ENCODE results near the gene CEP126. TPM values are rescaled to one million over a fixed set of nuclear protein-coding genes. Genes with fewer than 3 reads are reported as not detected.

The CEP126 gene
- total RNA-seq, 6 donors from 2014 or later = 2.0 to 33.4 (median 8.0) TPM

DNA sequence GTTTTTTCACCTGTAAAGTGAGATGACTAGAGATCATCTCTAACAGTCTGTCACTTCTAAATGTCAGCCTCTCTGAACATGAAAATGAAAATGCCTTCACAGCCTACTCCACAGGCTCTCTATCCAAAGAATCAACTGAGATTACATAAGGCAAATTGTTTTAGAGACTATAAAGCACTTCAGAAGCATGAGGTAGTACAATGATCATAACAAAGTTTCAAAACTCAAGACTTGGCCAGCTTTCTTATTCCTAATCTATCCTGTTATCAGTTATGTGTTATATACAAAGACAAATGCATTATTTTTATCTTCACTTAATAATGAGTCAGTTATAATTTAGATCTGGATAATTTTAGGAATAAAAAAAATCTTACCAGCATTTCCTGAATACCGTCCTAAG, 20.3 kb upstream of the CEP126 start:
- DNase-seq = no peak
- H3K9me3 ChIP-seq = no peaks in the 10 kb centered on the region
- no peaks in the 10 kb centered on the region for H3K36me3 ChIP-seq
- H3K4me3 ChIP-seq = no peak overlapping the region
- WGBS, 2 donors = 53 to 56% methylated on average over 1 of the region's 1 CpG
- H3K27me3 ChIP-seq = no peaks in the 10 kb centered on the region
- ATAC-seq (ENCODE audit: low FRiP score in 2 of 2) = no peak
- H3K4me1 ChIP-seq = no peaks in the 10 kb centered on the region
- TF ChIP-seq POLR2AphosphoS5 (IDR thresholded peaks at IDR 0.05) = no peak
- TF ChIP-seq, protein P1, sequence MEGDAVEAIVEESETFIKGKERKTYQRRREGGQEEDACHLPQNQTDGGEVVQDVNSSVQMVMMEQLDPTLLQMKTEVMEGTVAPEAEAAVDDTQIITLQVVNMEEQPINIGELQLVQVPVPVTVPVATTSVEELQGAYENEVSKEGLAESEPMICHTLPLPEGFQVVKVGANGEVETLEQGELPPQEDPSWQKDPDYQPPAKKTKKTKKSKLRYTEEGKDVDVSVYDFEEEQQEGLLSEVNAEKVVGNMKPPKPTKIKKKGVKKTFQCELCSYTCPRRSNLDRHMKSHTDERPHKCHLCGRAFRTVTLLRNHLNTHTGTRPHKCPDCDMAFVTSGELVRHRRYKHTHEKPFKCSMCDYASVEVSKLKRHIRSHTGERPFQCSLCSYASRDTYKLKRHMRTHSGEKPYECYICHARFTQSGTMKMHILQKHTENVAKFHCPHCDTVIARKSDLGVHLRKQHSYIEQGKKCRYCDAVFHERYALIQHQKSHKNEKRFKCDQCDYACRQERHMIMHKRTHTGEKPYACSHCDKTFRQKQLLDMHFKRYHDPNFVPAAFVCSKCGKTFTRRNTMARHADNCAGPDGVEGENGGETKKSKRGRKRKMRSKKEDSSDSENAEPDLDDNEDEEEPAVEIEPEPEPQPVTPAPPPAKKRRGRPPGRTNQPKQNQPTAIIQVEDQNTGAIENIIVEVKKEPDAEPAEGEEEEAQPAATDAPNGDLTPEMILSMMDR (IDR thresholded peaks at IDR 0.05) = no peak
- TF ChIP-seq EP300 (IDR thresholded peaks at IDR 0.05) = no peak
- no peak for TF ChIP-seq POLR2A (IDR thresholded peaks at IDR 0.05)
- no peak overlapping the region for H3K27ac ChIP-seq

DNA sequence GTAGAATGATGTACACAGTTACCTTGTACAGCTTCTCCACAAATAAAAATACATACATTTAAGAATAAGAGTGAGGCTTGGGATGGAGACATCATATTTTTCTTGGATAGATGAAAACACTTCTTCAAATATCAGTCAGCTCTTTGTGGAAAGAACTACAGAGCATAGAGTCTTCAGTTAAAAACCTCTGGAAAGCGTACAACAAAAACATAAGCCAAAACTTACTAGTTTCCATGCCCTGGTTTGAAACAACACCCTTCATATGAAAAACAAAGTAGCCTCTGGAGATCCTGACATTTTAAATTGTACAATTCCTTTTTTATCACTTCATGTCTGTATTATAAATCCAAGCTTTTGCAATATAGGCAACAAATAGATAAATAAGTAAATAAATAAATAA, 7.0 kb upstream of the CEP126 start:
- no peak overlapping the region for H3K27ac ChIP-seq
- 94% methylated on average over 1 of the region's 1 CpG for WGBS, 2 donors
- DNase-seq (no peak), ATAC-seq (ENCODE audit: low FRiP score in 2 of 2) (no peak)
- no peaks in the 10 kb centered on the region for H3K36me3 ChIP-seq
- TF ChIP-seq POLR2A (IDR thresholded peaks at IDR 0.05) = no peak
- TF ChIP-seq POLR2AphosphoS5 (IDR thresholded peaks at IDR 0.05) = no peak
- TF ChIP-seq, protein P1 (IDR thresholded peaks at IDR 0.05) = no peak
- no peak for TF ChIP-seq EP300 (IDR thresholded peaks at IDR 0.05)
- H3K4me1 ChIP-seq = no peaks in the 10 kb centered on the region
- H3K27me3 ChIP-seq = no peaks in the 10 kb centered on the region
- no peaks in the 10 kb centered on the region for H3K9me3 ChIP-seq
- H3K4me3 ChIP-seq = no peak overlapping the region

DNA sequence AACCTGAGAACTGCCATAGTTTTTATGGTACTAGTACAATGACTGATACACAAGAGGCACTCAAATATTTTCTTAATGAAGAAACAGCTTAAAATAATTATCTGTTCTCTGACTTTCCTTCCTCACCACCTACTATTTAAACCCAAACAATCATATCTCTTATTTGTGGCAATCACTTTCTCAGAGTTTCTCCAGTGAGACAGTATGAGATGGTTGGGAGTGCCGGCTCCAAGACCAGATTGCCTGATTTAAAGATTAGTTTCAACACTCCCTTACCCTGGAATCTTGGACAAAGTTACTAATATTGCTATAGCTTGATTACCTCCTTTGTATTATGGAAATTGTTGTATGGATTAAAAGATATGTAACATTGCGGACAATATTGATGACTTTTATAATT, 5.7 kb upstream of the CEP126 start:
- H3K27ac ChIP-seq = no peak overlapping the region
- TF ChIP-seq, protein P1 (IDR thresholded peaks at IDR 0.05) = no peak
- no peak for TF ChIP-seq EP300 (IDR thresholded peaks at IDR 0.05)
- no peak for TF ChIP-seq POLR2A (IDR thresholded peaks at IDR 0.05)
- no peaks in the 10 kb centered on the region for H3K9me3 ChIP-seq
- no peaks in the 10 kb centered on the region for H3K27me3 ChIP-seq
- H3K4me3 ChIP-seq = no peak overlapping the region
- H3K4me1 ChIP-seq = peaks cover 0 to 2% (median under 1%) of the 10 kb centered on the region in 4 donors
- 86 to 90% methylated on average over 2 of the region's 2 CpGs for WGBS, 2 donors
- no peaks in the 10 kb centered on the region for H3K36me3 ChIP-seq
- ATAC-seq (ENCODE audit: low FRiP score in 2 of 2) = no peak
- no peak for DNase-seq

DNA sequence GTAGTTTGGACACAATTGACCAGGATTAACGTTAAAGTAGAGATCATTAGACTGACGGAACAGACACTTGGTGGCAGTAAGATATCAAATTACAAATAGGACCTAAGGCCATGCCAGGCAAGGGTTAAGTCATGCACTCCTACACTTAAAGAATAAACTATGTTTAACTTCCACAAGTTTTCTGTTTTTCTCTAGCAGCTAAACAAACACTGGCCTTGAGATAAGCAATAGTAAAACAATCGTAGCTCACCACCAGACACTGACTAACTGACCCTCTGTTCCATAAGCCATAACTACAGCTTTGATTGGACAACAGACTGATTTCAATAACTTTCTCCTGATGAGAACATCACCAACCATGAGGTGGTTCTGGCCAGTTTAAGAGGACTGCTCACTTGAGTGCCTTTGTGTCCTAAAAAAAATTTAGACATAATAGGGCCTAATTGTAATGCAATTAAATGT, 2.0 kb upstream of the CEP126 start:
- ATAC-seq (ENCODE audit: low FRiP score in 2 of 2) = no peak
- Histone ChIP-seq H3K4me1 (peaks cover 0 to 13% (median 6%) of the 10 kb centered on the region in 4 donors), H3K27ac (no peak overlapping the region), H3K4me3 (no peak overlapping the region), H3K9me3 (no peaks in the 10 kb centered on the region), H3K36me3 (no peaks in the 10 kb centered on the region), H3K27me3 (no peaks in the 10 kb centered on the region)
- 40 to 43% methylated on average over 3 of the region's 3 CpGs for WGBS, 2 donors
- DNase-seq = no peak
- TF ChIP-seq POLR2A (IDR thresholded peaks at IDR 0.05) (no peak), POLR2AphosphoS5 (IDR thresholded peaks at IDR 0.05) (no peak), EP300 (IDR thresholded peaks at IDR 0.05) (no peak)
- TF ChIP-seq, protein P1 (IDR thresholded peaks at IDR 0.05) = no peak

DNA sequence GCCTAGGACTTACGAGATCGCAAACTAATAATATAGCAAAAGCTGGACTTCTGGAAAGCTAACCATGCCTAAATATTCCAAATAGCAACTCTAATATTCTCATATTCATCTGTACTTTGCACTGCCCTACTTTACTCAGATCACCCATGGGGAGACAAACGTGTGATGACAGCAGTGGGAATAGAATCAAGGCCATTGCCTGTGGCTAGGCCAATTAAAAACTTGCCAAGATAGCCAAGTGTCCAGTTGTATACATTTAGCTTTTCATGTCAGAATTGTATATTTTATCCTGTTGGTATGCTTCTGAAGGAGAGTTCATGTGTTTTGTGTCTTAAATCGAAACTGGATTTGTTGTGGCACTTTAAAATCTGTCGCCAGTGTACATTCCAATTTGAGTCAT, 1.2 kb upstream of the CEP126 start:
- TF ChIP-seq, protein P1 (IDR thresholded peaks at IDR 0.05) = no peak
- no peak for TF ChIP-seq POLR2A (IDR thresholded peaks at IDR 0.05)
- WGBS, 2 donors = 83 to 85% methylated on average over 5 of the region's 5 CpGs
- DNase-seq (no peak), ATAC-seq (ENCODE audit: low FRiP score in 2 of 2) (no peak)
- H3K27ac ChIP-seq = no peak overlapping the region
- no peaks in the 10 kb centered on the region for H3K9me3 ChIP-seq
- no peaks in the 10 kb centered on the region for H3K36me3 ChIP-seq
- no peaks in the 10 kb centered on the region for H3K27me3 ChIP-seq
- H3K4me3 ChIP-seq = no peak overlapping the region
- H3K4me1 ChIP-seq = peaks cover 0 to 13% (median 6%) of the 10 kb centered on the region in 4 donors
